ENCODE results near the gene SLC22A5. TPM values are rescaled to one million over a fixed set of nuclear protein-coding genes. Genes with fewer than 3 reads are reported as not detected.

The SLC22A5 gene
- total and polyA plus RNA-seq, 2 donors (not counting 1 experiment from before 2014, with no cell fraction given), result 5.7 to 12.9 TPM

DNA sequence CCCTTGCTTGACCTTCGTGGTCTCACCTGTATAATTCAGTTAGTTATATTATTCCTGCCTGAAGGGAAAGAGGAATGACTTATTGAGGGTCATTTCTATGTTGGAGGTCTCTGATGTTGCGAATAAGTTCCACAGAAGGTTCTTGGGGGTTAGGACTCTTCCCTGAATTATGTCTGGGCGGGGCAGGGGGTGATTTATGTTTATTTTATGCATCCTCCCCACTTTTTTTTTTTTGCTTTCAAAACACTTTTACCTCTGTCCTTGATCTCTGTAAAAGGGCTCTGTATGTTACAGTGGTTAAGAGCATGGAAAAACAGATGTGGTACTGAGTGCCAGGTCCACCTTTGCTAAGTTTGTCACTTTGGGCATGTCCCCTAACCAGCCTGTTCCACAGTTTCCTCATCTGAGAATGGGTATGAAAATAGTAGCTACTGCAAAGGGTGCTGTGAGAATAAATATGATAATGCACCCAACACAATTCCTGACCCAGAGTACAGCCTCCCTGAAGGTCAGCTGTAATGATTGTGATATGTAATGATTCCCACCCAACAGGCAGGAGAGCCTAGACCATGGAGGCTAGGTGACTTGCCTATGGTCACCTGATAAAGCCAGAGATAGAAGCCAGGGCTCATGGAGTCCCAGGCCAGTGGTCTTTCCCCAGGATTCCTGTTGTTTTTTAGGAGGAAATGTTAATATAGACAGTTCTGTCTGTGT, 54.8 kb downstream of the SLC22A5 start:
- ChIA-PET CTCF (interaction anchor here (0.8 to 11.2 kb wide), 14 partner anchors 9 to 74 kb away, joined by 4 to 127 read pairs (median 15); partner anchors contain the start of gene IRF1), POLR2A (interaction anchor here (0.6 to 4.8 kb wide), 13 partner anchors 9 to 681 kb away, joined by 3 to 77 read pairs (median 7); partner anchors contain the start of gene IRF1)
- intact Hi-C loops (cut with micrococcal nuclease), result loop anchor here (2.0 to 5.0 kb wide), 2 partner anchors 14 to 627 kb away; partner anchors contain the start of gene FNIP1
- no peaks in the 10 kb centered on the region for H3K9me3 ChIP-seq (ENCODE audit: control extremely low read depth in 1 of 3, control insufficient read depth in 2 of 3, insufficient read depth in 1 of 3, low read length in 2 of 3)
- Mint-ChIP-seq H3K9me3 (ENCODE audit: insufficient read depth) (no peaks in the 10 kb centered on the region), H3K27ac (peak overlapping the region; percentile 93), H3K4me3 (peak overlapping the region; percentile 80), H3K4me1 (peaks cover 97% of the 10 kb centered on the region), H3K27me3 (no peaks in the 10 kb centered on the region)
- no peak overlapping the region for H2AFZ ChIP-seq (ENCODE audit: insufficient read depth, low read depth, low read length, poor library complexity, severe bottlenecking)
- H3K4me1 ChIP-seq (ENCODE audit: control insufficient read depth in 2 of 2, insufficient read depth in 2 of 2, low read length in 2 of 2), result peaks cover 99 to 100% of the 10 kb centered on the region in 2 donors
- DNase-seq, result peak; percentile 5
- peak overlapping the region; percentile 92 to 94 for H3K27ac ChIP-seq (ENCODE audit: low read length in 2 of 2)
- H3K4me2 ChIP-seq (replicated peaks; ENCODE audit: low read depth, low read length, poor library complexity, severe bottlenecking), result peak overlapping the region; percentile 68
- no CpG with 5 or more reads among the region's 3 CpGs for WGBS (ENCODE audit: insufficient coverage)
- H3K9ac ChIP-seq (ENCODE audit: low read length), result no peak overlapping the region
- H3K36me3 ChIP-seq (replicated peaks in 1 of 2; ENCODE audit: control extremely low read depth in 1 of 2, control insufficient read depth in 1 of 2, extremely low read depth in 1 of 2, insufficient read depth in 2 of 2, low read length in 1 of 2), result peaks cover 0 to 16% of the 10 kb centered on the region in 2 experiments
- H4K20me1 ChIP-seq (ENCODE audit: control insufficient read depth, insufficient read depth, low read length, poor library complexity, severe bottlenecking), result peaks cover 19% of the 10 kb centered on the region
- peaks cover 90% of the 10 kb centered on the region for H3K79me2 ChIP-seq (ENCODE audit: control insufficient read depth, insufficient read depth, low read length)
- no peak for ATAC-seq (ENCODE audit: low read depth)
- TF ChIP-seq, protein P1, sequence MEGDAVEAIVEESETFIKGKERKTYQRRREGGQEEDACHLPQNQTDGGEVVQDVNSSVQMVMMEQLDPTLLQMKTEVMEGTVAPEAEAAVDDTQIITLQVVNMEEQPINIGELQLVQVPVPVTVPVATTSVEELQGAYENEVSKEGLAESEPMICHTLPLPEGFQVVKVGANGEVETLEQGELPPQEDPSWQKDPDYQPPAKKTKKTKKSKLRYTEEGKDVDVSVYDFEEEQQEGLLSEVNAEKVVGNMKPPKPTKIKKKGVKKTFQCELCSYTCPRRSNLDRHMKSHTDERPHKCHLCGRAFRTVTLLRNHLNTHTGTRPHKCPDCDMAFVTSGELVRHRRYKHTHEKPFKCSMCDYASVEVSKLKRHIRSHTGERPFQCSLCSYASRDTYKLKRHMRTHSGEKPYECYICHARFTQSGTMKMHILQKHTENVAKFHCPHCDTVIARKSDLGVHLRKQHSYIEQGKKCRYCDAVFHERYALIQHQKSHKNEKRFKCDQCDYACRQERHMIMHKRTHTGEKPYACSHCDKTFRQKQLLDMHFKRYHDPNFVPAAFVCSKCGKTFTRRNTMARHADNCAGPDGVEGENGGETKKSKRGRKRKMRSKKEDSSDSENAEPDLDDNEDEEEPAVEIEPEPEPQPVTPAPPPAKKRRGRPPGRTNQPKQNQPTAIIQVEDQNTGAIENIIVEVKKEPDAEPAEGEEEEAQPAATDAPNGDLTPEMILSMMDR (IDR thresholded peaks at IDR 0.05), result no peak
- no peak overlapping the region for H3K4me3 ChIP-seq (ENCODE audit: control extremely low read depth in 1 of 5, extremely low read depth in 1 of 5, insufficient read depth in 1 of 5, low read depth in 2 of 5, low read length in 4 of 5)
- H3K27me3 ChIP-seq (replicated peaks in 1 of 4; ENCODE audit: control extremely low read depth in 1 of 4, control insufficient read depth in 3 of 4, insufficient read depth in 4 of 4, low read length in 3 of 4), result no peaks in the 10 kb centered on the region
